Suprapubic skin (tissue), 4 donors: ENCODE results near the gene TMEM114.

Source experiments
- CTCF ChIP-seq, 2 donors: fragments of 200-600 bp in 1 of 2; fragments of 450-650 bp in 1 of 2; sonication (generic) in 1 of 2; IDR thresholded peaks; one replicate each; pipeline ENCODE4 v1.5.1; 2016 to 2019; ENCODE audit warnings: antibody characterized with exemption in 2 of 2, mild to moderate bottlenecking in 1 of 2, moderate library complexity in 1 of 2
- EP300 ChIP-seq: sonication (generic); formaldehyde crosslinking; IDR thresholded peaks from one replicate; pipeline ENCODE4 v1.6.1; 2017; ENCODE audit warnings: antibody characterized with exemption
- POLR2A ChIP-seq, 2 donors: fragments of 450-650 bp; IDR thresholded peaks; one replicate each; pipeline ENCODE4 v1.6.1; 2017; ENCODE audit warnings: antibody characterized with exemption in 2 of 2, mild to moderate bottlenecking in 2 of 2, moderate library complexity in 2 of 2
- POLR2AphosphoS5 ChIP-seq, 3 donors: sonication (generic); formaldehyde crosslinking; IDR thresholded peaks; one replicate each; pipeline ENCODE4 v1.6.1; 2017; ENCODE audit warnings: antibody characterized with exemption in 3 of 3

- no peak for TF ChIP-seq CTCF (IDR thresholded peaks at IDR 0.05)
- no peak for TF ChIP-seq POLR2A (IDR thresholded peaks at IDR 0.05)
- TF ChIP-seq EP300 = no peak
- TF ChIP-seq POLR2AphosphoS5 (IDR thresholded peaks at IDR 0.05) = no peak
These were observed 32.0 kb upstream of the TMEM114 start for GRCh38 chr16:8622315-8622656.
